GM12801 (cell line): ENCODE results near the gene ITPR2.

Source experiments
- TF ChIP-seq, protein P1 (sequence below): IDR thresholded peaks from one replicate; pipeline ENCODE4 v1.5.1; 2011; ENCODE audit warnings: control low read depth; ENCODE audit not compliant: insufficient read length; ENCODE audit errors: extremely low read depth

ITPR2 gene

DNA sequence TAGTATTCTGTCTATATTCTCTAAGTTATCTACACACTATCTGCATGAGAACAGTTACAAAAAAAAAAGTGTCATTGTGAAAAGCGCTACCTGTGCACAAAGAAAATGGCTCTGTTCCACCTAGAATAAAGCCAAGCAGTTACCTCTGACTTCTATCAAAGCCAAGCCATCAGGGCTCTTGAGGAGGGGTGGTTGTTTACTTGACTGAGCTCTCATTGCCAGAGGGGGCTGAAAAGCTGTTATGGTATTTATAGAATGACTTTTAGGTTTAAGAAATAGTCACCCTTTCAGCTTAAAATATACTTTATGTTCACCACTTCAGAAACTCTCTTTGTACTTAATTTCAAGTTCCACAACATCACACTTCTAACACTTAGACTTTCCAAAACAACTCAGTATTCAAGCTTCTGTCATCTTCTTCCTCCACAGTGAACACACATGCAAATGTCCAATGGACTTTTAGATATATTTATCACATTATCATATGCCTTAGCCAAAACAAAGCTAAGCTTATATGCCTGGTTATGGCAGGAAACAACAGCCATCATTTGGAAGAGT, 7.5 kb downstream of the ITPR2 start:
- TF ChIP-seq, protein P1, sequence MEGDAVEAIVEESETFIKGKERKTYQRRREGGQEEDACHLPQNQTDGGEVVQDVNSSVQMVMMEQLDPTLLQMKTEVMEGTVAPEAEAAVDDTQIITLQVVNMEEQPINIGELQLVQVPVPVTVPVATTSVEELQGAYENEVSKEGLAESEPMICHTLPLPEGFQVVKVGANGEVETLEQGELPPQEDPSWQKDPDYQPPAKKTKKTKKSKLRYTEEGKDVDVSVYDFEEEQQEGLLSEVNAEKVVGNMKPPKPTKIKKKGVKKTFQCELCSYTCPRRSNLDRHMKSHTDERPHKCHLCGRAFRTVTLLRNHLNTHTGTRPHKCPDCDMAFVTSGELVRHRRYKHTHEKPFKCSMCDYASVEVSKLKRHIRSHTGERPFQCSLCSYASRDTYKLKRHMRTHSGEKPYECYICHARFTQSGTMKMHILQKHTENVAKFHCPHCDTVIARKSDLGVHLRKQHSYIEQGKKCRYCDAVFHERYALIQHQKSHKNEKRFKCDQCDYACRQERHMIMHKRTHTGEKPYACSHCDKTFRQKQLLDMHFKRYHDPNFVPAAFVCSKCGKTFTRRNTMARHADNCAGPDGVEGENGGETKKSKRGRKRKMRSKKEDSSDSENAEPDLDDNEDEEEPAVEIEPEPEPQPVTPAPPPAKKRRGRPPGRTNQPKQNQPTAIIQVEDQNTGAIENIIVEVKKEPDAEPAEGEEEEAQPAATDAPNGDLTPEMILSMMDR: no peak

DNA sequence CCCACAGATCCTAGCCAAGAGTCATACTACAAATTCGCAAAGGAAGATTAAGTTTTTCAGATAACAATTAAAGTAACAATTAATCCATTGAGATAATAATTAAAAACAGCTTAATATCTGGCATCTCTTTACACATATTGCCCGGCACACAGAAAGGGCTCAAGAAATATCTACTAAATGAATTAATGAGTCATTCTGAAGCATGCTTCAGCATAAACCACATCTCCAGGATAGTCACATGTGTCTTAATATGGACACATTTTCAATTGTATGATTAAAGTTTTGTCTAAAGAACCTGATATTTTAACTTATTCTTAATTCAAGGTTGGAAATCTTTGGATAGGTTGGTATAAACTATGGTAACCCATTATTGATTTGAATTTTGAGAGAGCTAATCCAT, 9.6 kb downstream of the ITPR2 start:
- TF ChIP-seq, protein P1: no peak

DNA sequence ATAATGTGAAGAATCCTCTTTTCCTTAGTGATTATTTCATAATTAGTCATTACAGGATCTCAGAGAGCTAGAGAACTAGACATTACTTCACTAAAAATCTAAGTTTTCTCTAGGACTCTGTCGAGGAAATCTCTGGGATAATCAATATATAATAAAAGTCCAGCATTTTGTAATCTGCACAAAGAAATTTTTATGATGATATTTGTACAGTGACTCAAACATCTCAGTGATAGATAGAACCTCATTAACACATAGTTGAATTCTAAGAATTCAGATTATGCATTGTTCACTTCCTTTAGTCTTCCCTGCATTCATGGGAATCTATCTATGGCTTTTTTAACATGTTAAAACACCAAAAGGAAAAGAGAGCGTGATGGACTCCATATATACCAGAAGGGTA, 11.0 kb downstream of the ITPR2 start:
- TF ChIP-seq, protein P1: no peak

DNA sequence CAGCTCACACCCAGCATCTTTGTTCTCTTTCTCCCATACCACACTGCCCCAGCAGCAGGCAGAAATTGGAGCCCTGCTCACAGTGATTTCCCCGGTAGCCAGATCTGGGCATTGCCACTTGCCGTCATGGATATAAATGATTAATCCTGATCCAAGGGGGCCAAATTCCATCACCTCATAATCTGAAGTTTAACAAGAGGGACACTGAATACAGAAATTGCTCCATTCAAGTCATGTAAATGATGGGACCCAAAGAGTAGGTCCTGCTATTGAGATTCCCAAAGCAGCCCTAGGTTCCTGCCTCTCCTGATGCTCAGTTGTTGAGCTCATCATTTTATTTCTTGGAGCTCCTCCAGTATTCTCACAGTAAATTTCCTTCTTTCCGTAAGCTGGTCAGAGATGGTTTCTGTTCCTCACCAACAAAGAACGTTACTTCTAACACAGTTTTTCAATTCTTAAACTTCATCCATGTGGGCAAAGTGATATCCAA, 11.7 kb downstream of the ITPR2 start:
- TF ChIP-seq, protein P1: no peak

DNA sequence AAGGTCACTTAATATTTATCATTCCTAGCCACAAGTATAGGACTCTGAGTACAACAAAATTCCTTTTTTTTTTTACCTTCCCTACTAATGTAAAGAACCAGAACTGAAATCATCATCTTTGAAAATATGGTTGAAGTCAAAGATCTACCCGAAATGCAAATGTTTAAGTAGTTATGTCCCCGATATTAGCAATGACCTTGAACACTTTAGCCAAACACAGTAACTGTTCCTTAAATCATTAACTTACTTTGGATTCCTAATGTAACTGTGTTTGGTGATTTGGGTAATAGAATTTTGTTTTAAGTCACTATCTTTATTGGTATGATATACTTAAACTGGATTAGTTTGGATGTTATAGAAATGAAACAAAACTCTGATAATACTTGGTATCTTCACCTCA, 14.4 kb downstream of the ITPR2 start:
- TF ChIP-seq, protein P1: no peak

DNA sequence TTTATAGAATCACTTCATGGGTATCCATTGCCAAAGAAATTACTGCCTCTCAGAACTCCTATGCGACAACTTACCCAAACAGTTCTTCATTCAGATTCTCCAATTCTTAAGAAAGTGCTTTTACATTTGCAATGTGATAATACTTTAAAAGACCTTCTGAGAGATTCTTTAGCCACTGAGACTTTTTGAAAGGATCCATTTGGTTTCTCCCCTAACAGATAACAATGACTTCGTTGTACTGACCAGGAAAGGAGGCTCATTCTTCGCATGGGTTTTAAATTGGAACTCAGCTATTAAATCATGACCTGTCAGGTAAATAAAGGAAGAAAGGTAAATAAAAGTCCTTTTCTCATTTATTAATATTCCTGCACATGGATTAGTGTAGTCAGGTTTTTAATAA, 14.8 kb downstream of the ITPR2 start:
- TF ChIP-seq, protein P1: no peak

DNA sequence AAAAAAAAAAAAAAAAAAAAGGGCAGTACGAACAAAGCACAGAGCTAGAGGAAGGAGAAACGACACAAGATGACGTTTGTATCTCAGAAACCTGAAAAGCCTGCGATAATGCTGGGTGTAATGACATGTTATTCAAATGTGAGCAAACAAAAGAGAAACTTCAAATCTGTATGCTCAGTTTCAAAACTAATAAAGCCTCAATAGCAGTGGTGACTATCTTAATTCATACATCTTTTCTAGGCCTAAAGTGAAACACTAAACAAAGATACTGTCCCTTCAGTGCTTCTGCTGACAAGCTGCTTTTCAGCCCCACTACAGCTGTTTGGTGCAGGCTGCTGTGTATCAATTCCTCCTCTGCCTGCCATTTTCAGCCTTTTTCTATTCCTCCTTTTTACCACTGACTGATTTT, 15.8 kb downstream of the ITPR2 start:
- TF ChIP-seq, protein P1: no peak
